ENCODE data around the gene FOXK1.
A peak's percentile ranks its signal among the peaks of the same experiment; 100 is the strongest.

FOXK1 gene

GRCh38 chr7:4711634-4712033, 29.5 kb downstream of the FOXK1 start:
- no peak overlapping the region for H3K27ac ChIP-seq
- no peak for TF ChIP-seq ZFX (IDR thresholded peaks at IDR 0.05; ENCODE audit: borderline replicate concordance)
- TF ChIP-seq, protein P1, sequence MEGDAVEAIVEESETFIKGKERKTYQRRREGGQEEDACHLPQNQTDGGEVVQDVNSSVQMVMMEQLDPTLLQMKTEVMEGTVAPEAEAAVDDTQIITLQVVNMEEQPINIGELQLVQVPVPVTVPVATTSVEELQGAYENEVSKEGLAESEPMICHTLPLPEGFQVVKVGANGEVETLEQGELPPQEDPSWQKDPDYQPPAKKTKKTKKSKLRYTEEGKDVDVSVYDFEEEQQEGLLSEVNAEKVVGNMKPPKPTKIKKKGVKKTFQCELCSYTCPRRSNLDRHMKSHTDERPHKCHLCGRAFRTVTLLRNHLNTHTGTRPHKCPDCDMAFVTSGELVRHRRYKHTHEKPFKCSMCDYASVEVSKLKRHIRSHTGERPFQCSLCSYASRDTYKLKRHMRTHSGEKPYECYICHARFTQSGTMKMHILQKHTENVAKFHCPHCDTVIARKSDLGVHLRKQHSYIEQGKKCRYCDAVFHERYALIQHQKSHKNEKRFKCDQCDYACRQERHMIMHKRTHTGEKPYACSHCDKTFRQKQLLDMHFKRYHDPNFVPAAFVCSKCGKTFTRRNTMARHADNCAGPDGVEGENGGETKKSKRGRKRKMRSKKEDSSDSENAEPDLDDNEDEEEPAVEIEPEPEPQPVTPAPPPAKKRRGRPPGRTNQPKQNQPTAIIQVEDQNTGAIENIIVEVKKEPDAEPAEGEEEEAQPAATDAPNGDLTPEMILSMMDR (IDR thresholded peaks at IDR 0.05), result no peak

DNA sequence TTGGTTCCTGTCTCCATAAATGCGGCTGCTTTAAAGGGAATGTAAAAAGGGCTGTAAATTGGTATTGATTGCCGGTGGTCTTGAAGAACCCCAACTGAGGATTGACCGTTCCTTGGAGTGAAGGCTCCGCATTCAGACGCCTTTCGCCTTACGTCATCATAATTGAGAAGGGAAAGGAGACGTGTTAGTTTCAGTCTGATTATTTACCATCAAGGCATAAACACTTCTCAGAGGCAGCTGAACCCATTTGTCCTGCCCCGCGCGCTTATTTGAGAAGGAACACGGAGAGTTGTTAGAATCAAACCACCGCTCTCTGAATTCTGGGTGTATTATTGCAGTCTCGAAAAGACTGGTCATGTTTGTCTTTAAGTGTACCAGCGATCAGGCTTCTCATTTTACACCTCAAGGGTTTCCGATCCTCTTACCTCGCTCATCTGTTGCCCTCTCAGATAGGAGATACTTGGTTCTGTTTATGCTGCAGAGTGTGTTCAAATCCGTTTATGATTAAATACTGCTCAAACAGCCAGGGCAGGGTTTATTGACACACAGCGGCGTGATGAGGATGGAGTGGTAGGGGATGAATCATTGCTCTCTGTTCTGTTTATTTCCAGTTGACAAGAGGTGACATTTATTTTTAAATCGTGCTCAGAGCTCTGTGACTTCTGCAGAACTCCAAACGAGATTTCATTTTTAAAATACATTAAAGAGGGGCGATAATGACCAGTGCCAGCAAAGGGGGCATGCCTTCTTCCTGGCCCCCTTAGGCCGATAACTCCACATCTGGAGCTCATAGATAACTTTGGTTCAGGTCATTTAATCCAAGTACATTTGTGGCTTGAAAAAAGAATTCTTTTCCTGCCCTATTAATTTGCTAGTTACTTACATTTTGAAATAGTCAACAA, 30.4 kb downstream of the FOXK1 start:
- H3K27ac ChIP-seq, result peak overlapping the region; percentile 17; the same call in 1 of the 2 replicates
- TF ChIP-seq, protein P1 (IDR thresholded peaks at IDR 0.05), result no peak
- no peak for TF ChIP-seq ZFX (IDR thresholded peaks at IDR 0.05; ENCODE audit: borderline replicate concordance)

DNA sequence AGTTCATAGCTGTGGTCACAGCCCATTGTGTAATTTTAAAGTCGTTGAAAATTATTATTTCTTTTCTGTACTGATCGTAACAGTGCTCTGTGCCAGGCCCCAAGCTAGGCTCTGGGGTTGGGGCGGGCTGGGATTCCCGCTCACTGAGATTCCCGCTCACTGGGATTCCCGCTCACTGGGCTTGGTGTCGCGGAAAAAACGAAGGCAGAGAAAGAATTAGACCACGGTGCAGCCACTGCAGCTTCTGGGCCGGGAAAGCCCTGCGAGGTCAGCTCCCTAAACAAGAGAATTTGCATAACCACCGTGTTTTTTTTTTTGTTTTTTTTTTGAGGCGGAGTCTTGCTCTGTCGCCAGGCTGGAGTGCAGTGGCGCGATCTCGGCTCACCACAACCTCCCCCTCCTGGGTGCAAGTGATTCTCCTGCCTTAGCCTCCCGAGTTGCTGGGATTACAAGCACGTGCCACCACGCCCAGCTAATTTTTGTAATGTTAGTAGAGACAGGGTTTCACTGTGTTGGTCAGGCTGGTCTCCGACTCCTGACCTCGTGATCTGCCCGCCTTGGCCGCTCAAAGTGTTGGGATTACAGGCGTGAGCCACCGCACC, 31.2 kb downstream of the FOXK1 start:
- TF ChIP-seq, protein P1 (IDR thresholded peaks at IDR 0.05), result no peak
- no peak for TF ChIP-seq ZFX (IDR thresholded peaks at IDR 0.05; ENCODE audit: borderline replicate concordance)

GRCh38 chr7:4714161-4714700, 32.1 kb downstream of the FOXK1 start:
- H3K27ac ChIP-seq, result no peak overlapping the region
- TF ChIP-seq, protein P1 (IDR thresholded peaks at IDR 0.05), result no peak
- TF ChIP-seq ZFX (IDR thresholded peaks at IDR 0.05; ENCODE audit: borderline replicate concordance), result no peak

More for the DNA sequence above, 31.2 kb downstream of the FOXK1 start:
- H3K27ac ChIP-seq, result peak overlapping the region; percentile 17; the same call in 1 of the 2 replicates

- no peak overlapping the region for H3K27ac ChIP-seq
- TF ChIP-seq ZFX (IDR thresholded peaks at IDR 0.05; ENCODE audit: borderline replicate concordance), result no peak
- TF ChIP-seq, protein P1 (IDR thresholded peaks at IDR 0.05), result no peak
These were observed 32.8 kb downstream of the FOXK1 start for GRCh38 chr7:4714767-4715409.

GRCh38 chr7:4715410-4715776, 33.3 kb downstream of the FOXK1 start:
- no peak for TF ChIP-seq ZFX (IDR thresholded peaks at IDR 0.05; ENCODE audit: borderline replicate concordance)
- TF ChIP-seq, protein P1 (IDR thresholded peaks at IDR 0.05), result no peak
- no peak overlapping the region for H3K27ac ChIP-seq

All from 22Rv1 (cell line).